Measurements from ENCODE around the gene G6PC3.

The G6PC3 gene

GRCh38 chr17:44038604-44039011, 31.9 kb upstream of the G6PC3 start:
- Histone ChIP-seq H4K91ac (ENCODE audit: low read depth, low read length, poor library complexity) (no peak overlapping the region), H3K36me3 (replicated peaks in 1 of 2; ENCODE audit: control insufficient read depth in 2 of 2, insufficient read depth in 2 of 2, low read length in 2 of 2) (peaks cover 29 to 54% of the 10 kb centered on the region in 2 donors), H2BK12ac (ENCODE audit: low read length) (no peak overlapping the region), H3K4me1 (ENCODE audit: control insufficient read depth in 2 of 2, insufficient read depth in 1 of 2, low read depth in 1 of 2, low read length in 2 of 2) (no peaks in the 10 kb centered on the region), H3K23ac (ENCODE audit: low read depth, low read length, poor library complexity) (no peak overlapping the region), H3K4ac (ENCODE audit: low read length) (no peak overlapping the region), H3K14ac (ENCODE audit: low read length) (no peak overlapping the region), H3K9me3 (replicated peaks in 1 of 2; ENCODE audit: control insufficient read depth in 2 of 2, insufficient read depth in 1 of 2, low read depth in 1 of 2, low read length in 2 of 2) (no peaks in the 10 kb centered on the region), H3K27me3 (ENCODE audit: control insufficient read depth in 3 of 3, insufficient read depth in 3 of 3, low read depth in 1 of 3, low read length in 3 of 3) (no peaks in the 10 kb centered on the region), H3K4me2 (ENCODE audit: insufficient read depth, low read length, poor library complexity, severe bottlenecking) (no peak overlapping the region), H2AFZ (ENCODE audit: low read length) (no peak overlapping the region), H3K27ac (replicated peaks; ENCODE audit: low read length) (no peak overlapping the region), H2BK120ac (ENCODE audit: low read depth, low read length) (no peak overlapping the region), H2AK5ac (ENCODE audit: low read depth, low read length) (no peak overlapping the region), H4K8ac (ENCODE audit: low read depth, low read length) (no peak overlapping the region), H2BK15ac (ENCODE audit: low read length) (no peak overlapping the region), H2BK5ac (ENCODE audit: low read length) (no peak overlapping the region), H3K4me3 (ENCODE audit: low read length in 2 of 2) (no peak overlapping the region), H3K9ac (ENCODE audit: low read depth, low read length, poor library complexity) (no peak overlapping the region), H3K18ac (ENCODE audit: low read length) (no peak overlapping the region), H3K79me1 (ENCODE audit: low read depth, low read length) (peaks cover 5% of the 10 kb centered on the region)
- no peak for DNase-seq (ENCODE audit: low spot score)
- WGBS, 2 donors (ENCODE audit: extremely low coverage in 2 of 2, insufficient read length in 2 of 2, insufficient replicate concordance in 1 of 2) = no CpG with 5 or more reads among the region's 3 CpGs

GRCh38 chr17:44039829-44040635, 30.5 kb upstream of the G6PC3 start:
- H3K27ac ChIP-seq (replicated peaks; ENCODE audit: low read length) = no peak overlapping the region
- no peak overlapping the region for H4K91ac ChIP-seq (ENCODE audit: low read depth, low read length, poor library complexity)
- H3K36me3 ChIP-seq (replicated peaks in 1 of 2; ENCODE audit: control insufficient read depth in 2 of 2, insufficient read depth in 2 of 2, low read length in 2 of 2) = peaks cover 25 to 54% of the 10 kb centered on the region in 2 donors
- no peak overlapping the region for H2BK15ac ChIP-seq (ENCODE audit: low read length)
- H3K9me3 ChIP-seq (replicated peaks in 1 of 2; ENCODE audit: control insufficient read depth in 2 of 2, insufficient read depth in 1 of 2, low read depth in 1 of 2, low read length in 2 of 2) = no peaks in the 10 kb centered on the region
- H2BK12ac ChIP-seq (ENCODE audit: low read length) = no peak overlapping the region
- no peak overlapping the region for H2BK5ac ChIP-seq (ENCODE audit: low read length)
- H3K4me3 ChIP-seq (ENCODE audit: low read length in 2 of 2) = no peak overlapping the region
- no peak overlapping the region for H3K14ac ChIP-seq (ENCODE audit: low read length)
- H3K23ac ChIP-seq (ENCODE audit: low read depth, low read length, poor library complexity) = no peak overlapping the region
- no peaks in the 10 kb centered on the region for H3K4me1 ChIP-seq (ENCODE audit: control insufficient read depth in 2 of 2, insufficient read depth in 1 of 2, low read depth in 1 of 2, low read length in 2 of 2)
- peaks cover 5% of the 10 kb centered on the region for H3K79me1 ChIP-seq (ENCODE audit: low read depth, low read length)
- WGBS, 2 donors (ENCODE audit: extremely low coverage in 2 of 2, insufficient read length in 2 of 2, insufficient replicate concordance in 1 of 2) = no CpG with 5 or more reads among the region's 6 CpGs
- H3K18ac ChIP-seq (ENCODE audit: low read length) = no peak overlapping the region
- no peak overlapping the region for H4K8ac ChIP-seq (ENCODE audit: low read depth, low read length)
- no peak overlapping the region for H2AK5ac ChIP-seq (ENCODE audit: low read depth, low read length)
- no peak overlapping the region for H2AFZ ChIP-seq (ENCODE audit: low read length)
- no peaks in the 10 kb centered on the region for H3K27me3 ChIP-seq (ENCODE audit: control insufficient read depth in 3 of 3, insufficient read depth in 3 of 3, low read depth in 1 of 3, low read length in 3 of 3)
- no peak overlapping the region for H2BK120ac ChIP-seq (ENCODE audit: low read depth, low read length)
- H3K4ac ChIP-seq (ENCODE audit: low read length) = no peak overlapping the region
- H3K9ac ChIP-seq (ENCODE audit: low read depth, low read length, poor library complexity) = no peak overlapping the region
- DNase-seq (ENCODE audit: low spot score) = no peak
- H3K4me2 ChIP-seq (ENCODE audit: insufficient read depth, low read length, poor library complexity, severe bottlenecking) = no peak overlapping the region

- H2BK5ac ChIP-seq (ENCODE audit: low read length) = no peak overlapping the region
- H3K23ac ChIP-seq (ENCODE audit: low read depth, low read length, poor library complexity) = no peak overlapping the region
- no peak overlapping the region for H3K27ac ChIP-seq (replicated peaks; ENCODE audit: low read length)
- peaks cover 14 to 48% of the 10 kb centered on the region in 2 donors for H3K36me3 ChIP-seq (replicated peaks in 1 of 2; ENCODE audit: control insufficient read depth in 2 of 2, insufficient read depth in 2 of 2, low read length in 2 of 2)
- H3K4me2 ChIP-seq (ENCODE audit: insufficient read depth, low read length, poor library complexity, severe bottlenecking) = no peak overlapping the region
- no peak overlapping the region for H2BK12ac ChIP-seq (ENCODE audit: low read length)
- no peak for DNase-seq (ENCODE audit: low spot score)
- no CpG with 5 or more reads among the region's 4 CpGs for WGBS, 2 donors (ENCODE audit: extremely low coverage in 2 of 2, insufficient read length in 2 of 2, insufficient replicate concordance in 1 of 2)
- no peak overlapping the region for H3K18ac ChIP-seq (ENCODE audit: low read length)
- no peak overlapping the region for H3K9ac ChIP-seq (ENCODE audit: low read depth, low read length, poor library complexity)
- H2AFZ ChIP-seq (ENCODE audit: low read length) = no peak overlapping the region
- H4K91ac ChIP-seq (ENCODE audit: low read depth, low read length, poor library complexity) = no peak overlapping the region
- no peaks in the 10 kb centered on the region for H3K4me1 ChIP-seq (ENCODE audit: control insufficient read depth in 2 of 2, insufficient read depth in 1 of 2, low read depth in 1 of 2, low read length in 2 of 2)
- no peak overlapping the region for H2BK15ac ChIP-seq (ENCODE audit: low read length)
- H3K4ac ChIP-seq (ENCODE audit: low read length) = no peak overlapping the region
- H4K8ac ChIP-seq (ENCODE audit: low read depth, low read length) = no peak overlapping the region
- H3K4me3 ChIP-seq (ENCODE audit: low read length in 2 of 2) = no peak overlapping the region
- no peak overlapping the region for H2BK120ac ChIP-seq (ENCODE audit: low read depth, low read length)
- peaks cover 8% of the 10 kb centered on the region for H3K79me1 ChIP-seq (ENCODE audit: low read depth, low read length)
- H3K27me3 ChIP-seq (ENCODE audit: control insufficient read depth in 3 of 3, insufficient read depth in 3 of 3, low read depth in 1 of 3, low read length in 3 of 3) = no peaks in the 10 kb centered on the region
- H2AK5ac ChIP-seq (ENCODE audit: low read depth, low read length) = no peak overlapping the region
- H3K14ac ChIP-seq (ENCODE audit: low read length) = no peak overlapping the region
- H3K9me3 ChIP-seq (replicated peaks in 1 of 2; ENCODE audit: control insufficient read depth in 2 of 2, insufficient read depth in 1 of 2, low read depth in 1 of 2, low read length in 2 of 2) = no peaks in the 10 kb centered on the region
Observed at GRCh38 chr17:44043272-44043696, 27.3 kb upstream of the G6PC3 start.

GRCh38 chr17:44044071-44044470, 26.5 kb upstream of the G6PC3 start:
- Histone ChIP-seq H3K4me3 (ENCODE audit: low read length in 2 of 2) (no peak overlapping the region), H3K9me3 (replicated peaks in 1 of 2; ENCODE audit: control insufficient read depth in 2 of 2, insufficient read depth in 1 of 2, low read depth in 1 of 2, low read length in 2 of 2) (no peaks in the 10 kb centered on the region), H2BK12ac (ENCODE audit: low read length) (no peak overlapping the region), H3K23ac (ENCODE audit: low read depth, low read length, poor library complexity) (no peak overlapping the region), H3K4me2 (ENCODE audit: insufficient read depth, low read length, poor library complexity, severe bottlenecking) (no peak overlapping the region), H4K8ac (ENCODE audit: low read depth, low read length) (no peak overlapping the region), H3K79me1 (ENCODE audit: low read depth, low read length) (peaks cover 6% of the 10 kb centered on the region), H2BK120ac (ENCODE audit: low read depth, low read length) (no peak overlapping the region), H2AK5ac (ENCODE audit: low read depth, low read length) (no peak overlapping the region), H3K36me3 (replicated peaks in 1 of 2; ENCODE audit: control insufficient read depth in 2 of 2, insufficient read depth in 2 of 2, low read length in 2 of 2) (peaks cover 12 to 49% of the 10 kb centered on the region in 2 donors), H2BK5ac (ENCODE audit: low read length) (no peak overlapping the region), H2AFZ (ENCODE audit: low read length) (no peak overlapping the region), H3K14ac (ENCODE audit: low read length) (no peak overlapping the region), H3K27ac (replicated peaks; ENCODE audit: low read length) (no peak overlapping the region), H3K27me3 (ENCODE audit: control insufficient read depth in 3 of 3, insufficient read depth in 3 of 3, low read depth in 1 of 3, low read length in 3 of 3) (no peaks in the 10 kb centered on the region), H4K91ac (ENCODE audit: low read depth, low read length, poor library complexity) (no peak overlapping the region), H3K4me1 (ENCODE audit: control insufficient read depth in 2 of 2, insufficient read depth in 1 of 2, low read depth in 1 of 2, low read length in 2 of 2) (no peaks in the 10 kb centered on the region), H3K4ac (ENCODE audit: low read length) (no peak overlapping the region), H3K9ac (ENCODE audit: low read depth, low read length, poor library complexity) (no peak overlapping the region), H2BK15ac (ENCODE audit: low read length) (no peak overlapping the region), H3K18ac (ENCODE audit: low read length) (no peak overlapping the region)
- WGBS, 2 donors (ENCODE audit: extremely low coverage in 2 of 2, insufficient read length in 2 of 2, insufficient replicate concordance in 1 of 2) = no CpG with 5 or more reads among the region's 1 CpG
- DNase-seq (ENCODE audit: low spot score) = no peak
